ENCODE measurements around the gene SLIT2.

The SLIT2 gene

GRCh38 chr4:20217951-20218350, 33.8 kb upstream of the SLIT2 start:
- H3K36me3 ChIP-seq (replicated peaks in 1 of 2; ENCODE audit: control insufficient read depth in 2 of 2, insufficient read depth in 2 of 2, low read length in 2 of 2), result no peaks in the 10 kb centered on the region
- H3K27ac ChIP-seq (replicated peaks; ENCODE audit: low read length), result no peak overlapping the region
- H2BK5ac ChIP-seq (ENCODE audit: low read length), result no peak overlapping the region
- DNase-seq (ENCODE audit: low spot score), result no peak
- H4K8ac ChIP-seq (ENCODE audit: low read depth, low read length), result no peak overlapping the region
- no CpG with 5 or more reads among the region's 1 CpG for WGBS, 2 donors (ENCODE audit: extremely low coverage in 2 of 2, insufficient read length in 2 of 2, insufficient replicate concordance in 1 of 2)
- H2BK12ac ChIP-seq (ENCODE audit: low read length), result no peak overlapping the region
- no peak overlapping the region for H2AFZ ChIP-seq (ENCODE audit: low read length)
- H3K14ac ChIP-seq (ENCODE audit: low read length), result no peak overlapping the region
- H2BK120ac ChIP-seq (ENCODE audit: low read depth, low read length), result no peak overlapping the region
- peaks cover 0 to under 1% of the 10 kb centered on the region in 2 donors for H3K9me3 ChIP-seq (replicated peaks in 1 of 2; ENCODE audit: control insufficient read depth in 2 of 2, insufficient read depth in 1 of 2, low read depth in 1 of 2, low read length in 2 of 2)
- H3K79me1 ChIP-seq (ENCODE audit: low read depth, low read length), result no peaks in the 10 kb centered on the region
- no peak overlapping the region for H3K4ac ChIP-seq (ENCODE audit: low read length)
- no peak overlapping the region for H4K91ac ChIP-seq (ENCODE audit: low read depth, low read length, poor library complexity)
- H3K4me1 ChIP-seq (ENCODE audit: control insufficient read depth in 2 of 2, insufficient read depth in 1 of 2, low read depth in 1 of 2, low read length in 2 of 2), result no peaks in the 10 kb centered on the region
- H3K4me3 ChIP-seq (ENCODE audit: low read length in 2 of 2), result no peak overlapping the region
- no peak overlapping the region for H3K23ac ChIP-seq (ENCODE audit: low read depth, low read length, poor library complexity)
- no peak overlapping the region for H2AK5ac ChIP-seq (ENCODE audit: low read depth, low read length)
- H3K9ac ChIP-seq (ENCODE audit: low read depth, low read length, poor library complexity), result no peak overlapping the region
- no peak overlapping the region for H2BK15ac ChIP-seq (ENCODE audit: low read length)
- no peak overlapping the region for H3K4me2 ChIP-seq (ENCODE audit: insufficient read depth, low read length, poor library complexity, severe bottlenecking)
- H3K27me3 ChIP-seq (ENCODE audit: control insufficient read depth in 3 of 3, insufficient read depth in 3 of 3, low read depth in 1 of 3, low read length in 3 of 3), result no peaks in the 10 kb centered on the region
- no peak overlapping the region for H3K18ac ChIP-seq (ENCODE audit: low read length)

GRCh38 chr4:20219521-20219920, 32.2 kb upstream of the SLIT2 start:
- Histone ChIP-seq H3K79me1 (ENCODE audit: low read depth, low read length) (no peaks in the 10 kb centered on the region), H3K4me3 (ENCODE audit: low read length in 2 of 2) (no peak overlapping the region), H3K9ac (ENCODE audit: low read depth, low read length, poor library complexity) (no peak overlapping the region), H2BK120ac (ENCODE audit: low read depth, low read length) (no peak overlapping the region), H2AK5ac (ENCODE audit: low read depth, low read length) (no peak overlapping the region), H2BK5ac (ENCODE audit: low read length) (no peak overlapping the region), H2AFZ (ENCODE audit: low read length) (no peak overlapping the region), H3K4me1 (ENCODE audit: control insufficient read depth in 2 of 2, insufficient read depth in 1 of 2, low read depth in 1 of 2, low read length in 2 of 2) (no peaks in the 10 kb centered on the region), H3K4me2 (ENCODE audit: insufficient read depth, low read length, poor library complexity, severe bottlenecking) (no peak overlapping the region), H3K4ac (ENCODE audit: low read length) (no peak overlapping the region), H4K8ac (ENCODE audit: low read depth, low read length) (no peak overlapping the region), H3K23ac (ENCODE audit: low read depth, low read length, poor library complexity) (no peak overlapping the region), H3K18ac (ENCODE audit: low read length) (no peak overlapping the region), H2BK12ac (ENCODE audit: low read length) (no peak overlapping the region), H4K91ac (ENCODE audit: low read depth, low read length, poor library complexity) (no peak overlapping the region), H3K14ac (ENCODE audit: low read length) (no peak overlapping the region), H3K27ac (replicated peaks; ENCODE audit: low read length) (no peak overlapping the region), H2BK15ac (ENCODE audit: low read length) (no peak overlapping the region), H3K9me3 (replicated peaks in 1 of 2; ENCODE audit: control insufficient read depth in 2 of 2, insufficient read depth in 1 of 2, low read depth in 1 of 2, low read length in 2 of 2) (peaks cover 0 to 8% of the 10 kb centered on the region in 2 donors), H3K27me3 (ENCODE audit: control insufficient read depth in 3 of 3, insufficient read depth in 3 of 3, low read depth in 1 of 3, low read length in 3 of 3) (no peaks in the 10 kb centered on the region), H3K36me3 (replicated peaks in 1 of 2; ENCODE audit: control insufficient read depth in 2 of 2, insufficient read depth in 2 of 2, low read length in 2 of 2) (no peaks in the 10 kb centered on the region)
- no peak for DNase-seq (ENCODE audit: low spot score)

- H4K91ac ChIP-seq (ENCODE audit: low read depth, low read length, poor library complexity), result no peak overlapping the region
- no peaks in the 10 kb centered on the region for H3K27me3 ChIP-seq (ENCODE audit: control insufficient read depth in 3 of 3, insufficient read depth in 3 of 3, low read depth in 1 of 3, low read length in 3 of 3)
- H4K8ac ChIP-seq (ENCODE audit: low read depth, low read length), result no peak overlapping the region
- no peak overlapping the region for H2BK120ac ChIP-seq (ENCODE audit: low read depth, low read length)
- H3K27ac ChIP-seq (replicated peaks; ENCODE audit: low read length), result no peak overlapping the region
- no peak overlapping the region for H3K18ac ChIP-seq (ENCODE audit: low read length)
- no CpG with 5 or more reads among the region's 3 CpGs for WGBS, 2 donors (ENCODE audit: extremely low coverage in 2 of 2, insufficient read length in 2 of 2, insufficient replicate concordance in 1 of 2)
- no peak overlapping the region for H3K9ac ChIP-seq (ENCODE audit: low read depth, low read length, poor library complexity)
- H2AFZ ChIP-seq (ENCODE audit: low read length), result no peak overlapping the region
- H3K4ac ChIP-seq (ENCODE audit: low read length), result no peak overlapping the region
- H3K4me2 ChIP-seq (ENCODE audit: insufficient read depth, low read length, poor library complexity, severe bottlenecking), result no peak overlapping the region
- H3K79me1 ChIP-seq (ENCODE audit: low read depth, low read length), result peaks cover 1% of the 10 kb centered on the region
- H2AK5ac ChIP-seq (ENCODE audit: low read depth, low read length), result no peak overlapping the region
- H3K4me3 ChIP-seq (ENCODE audit: low read length in 2 of 2), result no peak overlapping the region
- H3K14ac ChIP-seq (ENCODE audit: low read length), result no peak overlapping the region
- no peaks in the 10 kb centered on the region for H3K36me3 ChIP-seq (replicated peaks in 1 of 2; ENCODE audit: control insufficient read depth in 2 of 2, insufficient read depth in 2 of 2, low read length in 2 of 2)
- H3K9me3 ChIP-seq (replicated peaks in 1 of 2; ENCODE audit: control insufficient read depth in 2 of 2, insufficient read depth in 1 of 2, low read depth in 1 of 2, low read length in 2 of 2), result peaks cover 0 to 5% of the 10 kb centered on the region in 2 donors
- no peak overlapping the region for H2BK5ac ChIP-seq (ENCODE audit: low read length)
- no peak overlapping the region for H3K23ac ChIP-seq (ENCODE audit: low read depth, low read length, poor library complexity)
- DNase-seq (ENCODE audit: low spot score), result no peak
- no peak overlapping the region for H2BK15ac ChIP-seq (ENCODE audit: low read length)
- no peaks in the 10 kb centered on the region for H3K4me1 ChIP-seq (ENCODE audit: control insufficient read depth in 2 of 2, insufficient read depth in 1 of 2, low read depth in 1 of 2, low read length in 2 of 2)
- no peak overlapping the region for H2BK12ac ChIP-seq (ENCODE audit: low read length)
Observed at GRCh38 chr4:20237894-20238537, 13.7 kb upstream of the SLIT2 start.

GRCh38 chr4:20248155-20248558, 3.5 kb upstream of the SLIT2 start:
- Histone ChIP-seq H4K91ac (ENCODE audit: low read depth, low read length, poor library complexity) (no peak overlapping the region), H3K9me3 (replicated peaks in 1 of 2; ENCODE audit: control insufficient read depth in 2 of 2, insufficient read depth in 1 of 2, low read depth in 1 of 2, low read length in 2 of 2) (no peaks in the 10 kb centered on the region), H3K36me3 (replicated peaks in 1 of 2; ENCODE audit: control insufficient read depth in 2 of 2, insufficient read depth in 2 of 2, low read length in 2 of 2) (no peaks in the 10 kb centered on the region), H3K23ac (ENCODE audit: low read depth, low read length, poor library complexity) (no peak overlapping the region), H3K18ac (ENCODE audit: low read length) (no peak overlapping the region), H3K14ac (ENCODE audit: low read length) (no peak overlapping the region), H2BK12ac (ENCODE audit: low read length) (no peak overlapping the region), H3K4me2 (ENCODE audit: insufficient read depth, low read length, poor library complexity, severe bottlenecking) (no peak overlapping the region), H3K4me1 (ENCODE audit: control insufficient read depth in 2 of 2, insufficient read depth in 1 of 2, low read depth in 1 of 2, low read length in 2 of 2) (peaks cover 5 to 7% of the 10 kb centered on the region in 2 donors), H3K9ac (ENCODE audit: low read depth, low read length, poor library complexity) (no peak overlapping the region), H2AK5ac (ENCODE audit: low read depth, low read length) (no peak overlapping the region), H3K4me3 (ENCODE audit: low read length in 2 of 2) (no peak overlapping the region), H3K27ac (replicated peaks; ENCODE audit: low read length) (no peak overlapping the region), H3K4ac (ENCODE audit: low read length) (no peak overlapping the region), H2BK120ac (ENCODE audit: low read depth, low read length) (no peak overlapping the region), H4K8ac (ENCODE audit: low read depth, low read length) (no peak overlapping the region), H2BK15ac (ENCODE audit: low read length) (no peak overlapping the region), H3K79me1 (ENCODE audit: low read depth, low read length) (no peaks in the 10 kb centered on the region), H3K27me3 (ENCODE audit: control insufficient read depth in 3 of 3, insufficient read depth in 3 of 3, low read depth in 1 of 3, low read length in 3 of 3) (peaks cover 0 to 10% (median 8%) of the 10 kb centered on the region in 3 experiments), H2BK5ac (ENCODE audit: low read length) (no peak overlapping the region), H2AFZ (ENCODE audit: low read length) (no peak overlapping the region)
- no CpG with 5 or more reads among the region's 3 CpGs for whole genome bisulfite sequencing, 2 donors (ENCODE audit: extremely low coverage in 2 of 2, insufficient read length in 2 of 2, insufficient replicate concordance in 1 of 2)
- DNase-seq (ENCODE audit: low spot score), result peak; percentile 27

All from neuronal stem cell (in vitro differentiated cells).